ENCODE measurements around the gene KRT17. TPM values are rescaled to one million over a fixed set of nuclear protein-coding genes. Genes with fewer than 3 reads are reported as not detected.

Gene KRT17
- total RNA-seq, 1 experiment from 2014 or later = 1.5 TPM

GRCh38 chr17:41617698-41618097 lies 6.7 kb downstream of the KRT17 start (continued):
- TF ChIP-seq, protein P1, sequence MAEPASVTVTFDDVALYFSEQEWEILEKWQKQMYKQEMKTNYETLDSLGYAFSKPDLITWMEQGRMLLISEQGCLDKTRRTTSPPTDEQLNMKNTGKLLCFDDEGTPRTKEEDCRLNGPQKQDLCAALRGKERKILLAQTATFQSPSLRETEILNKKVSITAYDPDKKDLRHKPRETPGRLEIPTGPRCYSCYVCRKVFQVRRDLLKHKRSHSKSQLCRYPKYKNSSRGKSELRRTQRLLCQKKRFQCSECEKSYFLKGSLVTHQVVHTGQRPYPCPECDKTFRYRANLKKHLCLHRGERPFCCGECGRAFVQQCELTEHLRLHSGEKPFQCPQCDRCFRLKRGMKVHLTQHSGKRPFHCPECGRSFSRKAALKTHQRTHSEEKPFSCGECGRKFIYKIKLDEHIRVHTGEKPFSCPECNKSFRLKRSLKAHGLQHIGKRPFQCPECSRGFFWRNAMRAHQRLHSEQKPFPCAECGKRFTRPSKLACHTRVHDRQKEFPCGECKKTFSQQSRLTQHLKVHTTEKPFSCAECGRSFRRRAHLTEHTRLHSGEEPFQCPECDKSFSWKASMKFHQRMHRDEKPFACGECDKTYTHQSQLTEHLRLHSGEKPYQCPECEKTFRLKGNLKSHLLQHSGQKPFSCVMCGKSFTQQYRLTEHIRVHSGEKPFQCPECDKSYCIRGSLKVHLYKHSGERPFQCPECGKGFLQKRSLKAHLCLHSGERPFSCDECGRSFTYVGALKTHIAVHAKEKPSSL (CRISPR knock-in tag; conservative IDR thresholded peaks at IDR 0.05) = no peak
- TF ChIP-seq, protein P2, sequence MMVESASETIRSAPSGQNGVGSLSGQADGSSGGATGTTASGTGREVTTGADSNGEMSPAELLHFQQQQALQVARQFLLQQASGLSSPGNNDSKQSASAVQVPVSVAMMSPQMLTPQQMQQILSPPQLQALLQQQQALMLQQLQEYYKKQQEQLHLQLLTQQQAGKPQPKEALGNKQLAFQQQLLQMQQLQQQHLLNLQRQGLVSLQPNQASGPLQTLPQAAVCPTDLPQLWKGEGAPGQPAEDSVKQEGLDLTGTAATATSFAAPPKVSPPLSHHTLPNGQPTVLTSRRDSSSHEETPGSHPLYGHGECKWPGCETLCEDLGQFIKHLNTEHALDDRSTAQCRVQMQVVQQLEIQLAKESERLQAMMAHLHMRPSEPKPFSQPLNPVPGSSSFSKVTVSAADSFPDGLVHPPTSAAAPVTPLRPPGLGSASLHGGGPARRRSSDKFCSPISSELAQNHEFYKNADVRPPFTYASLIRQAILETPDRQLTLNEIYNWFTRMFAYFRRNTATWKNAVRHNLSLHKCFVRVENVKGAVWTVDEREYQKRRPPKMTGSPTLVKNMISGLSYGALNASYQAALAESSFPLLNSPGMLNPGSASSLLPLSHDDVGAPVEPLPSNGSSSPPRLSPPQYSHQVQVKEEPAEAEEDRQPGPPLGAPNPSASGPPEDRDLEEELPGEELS (CRISPR knock-in tag; IDR thresholded peaks at IDR 0.05) = no peak
- TF ChIP-seq ETV6 (CRISPR knock-in tag; IDR thresholded peaks at IDR 0.05) = no peak
- TF ChIP-seq SP1 (CRISPR knock-in tag; conservative IDR thresholded peaks at IDR 0.05) = no peak
- TF ChIP-seq PRDM15 (CRISPR knock-in tag; IDR thresholded peaks at IDR 0.05) = no peak

- CTCF ChIA-PET = interaction anchor here (0.6 to 2.7 kb wide), 5 partner anchors 11 to 71 kb away, joined by 3 to 7 read pairs (median 3); no protein-coding TSS in a partner anchor
- DNase-seq (ENCODE audit: low spot score) (no peak), ATAC-seq (no peak)
- Mint-ChIP-seq H3K9me3 (no peaks in the 10 kb centered on the region), H3K4me1 (peaks cover 13% of the 10 kb centered on the region; the same call in 1 of the 2 replicates), H3K27ac (no peak overlapping the region), H3K36me3 (no peaks in the 10 kb centered on the region), H3K27me3 (ENCODE audit: low read depth) (no peaks in the 10 kb centered on the region), H3K4me3 (no peak overlapping the region)
- POLR2A ChIA-PET = no interaction called here
- TF ChIP-seq ZNF219 (CRISPR knock-in tag; IDR thresholded peaks at IDR 0.05; ENCODE audit: borderline replicate concordance) (no peak), PRDM15 (CRISPR knock-in tag; IDR thresholded peaks at IDR 0.05) (no peak), TP53 (CRISPR knock-in tag; IDR thresholded peaks at IDR 0.05) (no peak), SOX15 (CRISPR knock-in tag; IDR thresholded peaks at IDR 0.05) (no peak), PRRX2 (CRISPR knock-in tag; IDR thresholded peaks at IDR 0.05) (no peak), ATF2 (CRISPR knock-in tag; IDR thresholded peaks at IDR 0.05; ENCODE audit: borderline replicate concordance, low read depth) (no peak), ZNF416 (CRISPR knock-in tag; IDR thresholded peaks at IDR 0.05) (no peak), ZNF138 (CRISPR knock-in tag; conservative IDR thresholded peaks at IDR 0.05) (no peak), MAX (CRISPR knock-in tag; IDR thresholded peaks at IDR 0.05) (no peak), ZNF396 (CRISPR knock-in tag; IDR thresholded peaks at IDR 0.05; ENCODE audit: borderline replicate concordance) (no peak)
- TF ChIP-seq, protein P2 (CRISPR knock-in tag; IDR thresholded peaks at IDR 0.05) = no peak
- TF ChIP-seq, protein P3, sequence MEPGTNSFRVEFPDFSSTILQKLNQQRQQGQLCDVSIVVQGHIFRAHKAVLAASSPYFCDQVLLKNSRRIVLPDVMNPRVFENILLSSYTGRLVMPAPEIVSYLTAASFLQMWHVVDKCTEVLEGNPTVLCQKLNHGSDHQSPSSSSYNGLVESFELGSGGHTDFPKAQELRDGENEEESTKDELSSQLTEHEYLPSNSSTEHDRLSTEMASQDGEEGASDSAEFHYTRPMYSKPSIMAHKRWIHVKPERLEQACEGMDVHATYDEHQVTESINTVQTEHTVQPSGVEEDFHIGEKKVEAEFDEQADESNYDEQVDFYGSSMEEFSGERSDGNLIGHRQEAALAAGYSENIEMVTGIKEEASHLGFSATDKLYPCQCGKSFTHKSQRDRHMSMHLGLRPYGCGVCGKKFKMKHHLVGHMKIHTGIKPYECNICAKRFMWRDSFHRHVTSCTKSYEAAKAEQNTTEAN (CRISPR knock-in tag; IDR thresholded peaks at IDR 0.05) = no peak
Observed at GRCh38 chr17:41617136-41617535, 7.2 kb downstream of the KRT17 start.

Measured in WTC11 (cell line).